Cerebellar nuclear complex (tissue), 1 donor: ENCODE measurements around the gene BYSL.
A peak's percentile ranks its signal among the peaks of the same experiment; 100 is the strongest.

ENCODE experiments used
- DNase-seq, 2 experiments: peaks; one replicate each; lab custom pipeline; 2025; lab: John Stamatoyannopoulos, UW

Gene BYSL

GRCh38 chr6:41914869-41915530 lies 6.3 kb upstream of the BYSL start:
- DNase-seq: no peak

- DNase-seq: no peak
These were observed 3.8 kb upstream of the BYSL start for GRCh38 chr6:41917528-41917927.

- no peak for DNase-seq
These were observed 356 bp downstream of the BYSL start for GRCh38 chr6:41921712-41921998.

GRCh38 chr6:41922154-41922553 lies 855 bp downstream of the BYSL start:
- no peak for DNase-seq

GRCh38 chr6:41927253-41927652 lies 6.0 kb downstream of the BYSL start:
- DNase-seq: no peak

- DNase-seq: no peak
These were observed 8.6 kb downstream of the BYSL start for GRCh38 chr6:41929924-41930323.

GRCh38 chr6:41931792-41932191 lies 10.5 kb downstream of the BYSL start:
- DNase-seq: no peak

GRCh38 chr6:41932378-41932777 lies 11.1 kb downstream of the BYSL start:
- no peak for DNase-seq

- no peak for DNase-seq
These were observed 13.2 kb downstream of the BYSL start for GRCh38 chr6:41934278-41935192.

GRCh38 chr6:41935193-41935574 lies 13.9 kb downstream of the BYSL start:
- DNase-seq: no peak

- DNase-seq: no peak
These were observed 14.4 kb downstream of the BYSL start for GRCh38 chr6:41935685-41936072.

- peak; percentile 31 to 37 for DNase-seq
These were observed 15.0 kb downstream of the BYSL start for GRCh38 chr6:41936073-41936837.

- no peak for DNase-seq
These were observed 16.2 kb downstream of the BYSL start for GRCh38 chr6:41937472-41937860.

GRCh38 chr6:41937861-41938574 lies 16.7 kb downstream of the BYSL start:
- DNase-seq: no peak

- DNase-seq: no peak
These were observed 17.4 kb downstream of the BYSL start for GRCh38 chr6:41938590-41939175.

GRCh38 chr6:41939176-41939847 lies 18.0 kb downstream of the BYSL start:
- DNase-seq: no peak

GRCh38 chr6:41939848-41940758 lies 18.8 kb downstream of the BYSL start:
- DNase-seq: no peak

- DNase-seq: no peak
These were observed 19.5 kb downstream of the BYSL start for GRCh38 chr6:41940759-41941279.

GRCh38 chr6:41941280-41942066 lies 20.2 kb downstream of the BYSL start, which contains the start of gene CCND3:
CCND3 (minus strand) TSS chr6:41941808; CDS start chr6:41941649, 159 bp downstream.
- peak in 1 of 2 experiments; percentile 51 for DNase-seq
